ENCODE measurements around the gene AGAP3. TPM values are rescaled to one million over a fixed set of nuclear protein-coding genes. Genes with fewer than 3 reads are reported as not detected.

The AGAP3 gene
- total RNA-seq, 2 donors from 2014 or later, result 50.8 to 79.2 TPM

GRCh38 chr7:151048911-151049463 lies 37.3 kb upstream of the AGAP3 start:
- no peaks in the 10 kb centered on the region for H3K9me3 ChIP-seq
- H3K27ac ChIP-seq, result no peak overlapping the region
- no peaks in the 10 kb centered on the region for H3K27me3 ChIP-seq
- no peak overlapping the region for H3K9ac ChIP-seq (ENCODE audit: low read depth in 2 of 2, low read length in 2 of 2)
- H3K4me3 ChIP-seq, result no peak overlapping the region
- TF ChIP-seq CTCF (IDR thresholded peaks at IDR 0.05), result no peak
- no peaks in the 10 kb centered on the region for H3K36me3 ChIP-seq
- DNase-seq, result no peak
- intact Hi-C loops (cut with DNase I), result no loop called here
- peaks cover 7% of the 10 kb centered on the region for H3K4me1 ChIP-seq

DNA sequence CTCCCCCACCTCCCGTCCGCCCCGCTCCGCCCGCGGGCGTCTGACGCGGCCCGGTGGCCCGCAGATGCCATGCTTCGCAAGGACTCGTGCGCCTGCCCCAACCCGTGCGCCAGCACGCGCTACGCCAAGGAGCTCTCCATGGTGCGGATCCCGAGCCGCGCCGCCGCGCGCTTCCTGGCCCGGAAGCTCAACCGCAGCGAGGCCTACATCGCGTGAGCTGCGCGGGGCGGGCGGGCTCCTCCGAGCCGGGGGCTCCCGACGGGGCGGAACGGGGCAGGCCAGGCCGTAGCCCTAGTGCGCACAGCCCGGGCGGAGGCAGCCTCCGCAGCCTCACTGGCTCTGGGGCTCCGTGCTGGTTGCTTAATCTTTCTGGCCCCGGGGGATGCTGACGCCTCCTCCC lies 35.2 kb upstream of the AGAP3 start:
- Histone ChIP-seq H3K4me1 (peaks cover 7% of the 10 kb centered on the region), H3K9ac (ENCODE audit: low read depth in 2 of 2, low read length in 2 of 2) (no peak overlapping the region), H3K36me3 (no peaks in the 10 kb centered on the region), H3K9me3 (no peaks in the 10 kb centered on the region), H3K4me3 (no peak overlapping the region), H3K27me3 (no peaks in the 10 kb centered on the region), H3K27ac (no peak overlapping the region)
- peak; percentile 45 for DNase-seq
- no peak for TF ChIP-seq CTCF (IDR thresholded peaks at IDR 0.05)
- intact Hi-C loops (cut with DNase I), result no loop called here

DNA sequence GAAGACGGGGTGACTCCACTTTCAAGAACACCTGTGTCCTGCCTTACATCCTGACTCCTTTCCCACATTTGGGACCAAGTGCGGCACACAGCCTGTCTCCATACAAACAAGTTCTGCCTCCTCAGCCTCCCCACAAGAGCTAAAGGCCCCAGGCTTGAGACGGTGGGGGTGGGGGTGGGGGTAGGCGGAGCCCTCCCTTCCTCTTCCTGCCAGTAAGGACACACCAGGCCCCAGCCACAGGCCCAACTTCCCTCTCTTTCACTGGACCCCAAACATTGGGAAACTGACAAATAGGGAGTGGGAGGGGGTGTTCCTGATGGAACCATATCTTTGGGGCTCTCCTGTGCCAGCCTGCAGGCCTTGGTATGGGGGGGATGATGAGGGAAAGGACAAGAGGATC lies 33.2 kb upstream of the AGAP3 start:
- Histone ChIP-seq H3K9me3 (no peaks in the 10 kb centered on the region), H3K9ac (ENCODE audit: low read depth in 2 of 2, low read length in 2 of 2) (no peak overlapping the region), H3K36me3 (no peaks in the 10 kb centered on the region), H3K4me1 (peaks cover 14% of the 10 kb centered on the region), H3K27me3 (no peaks in the 10 kb centered on the region), H3K27ac (no peak overlapping the region), H3K4me3 (no peak overlapping the region)
- DNase-seq, result no peak
- no peak for TF ChIP-seq CTCF (IDR thresholded peaks at IDR 0.05)
- intact Hi-C loops (cut with DNase I), result no loop called here

- Histone ChIP-seq H3K36me3 (no peaks in the 10 kb centered on the region), H3K4me1 (peaks cover 14% of the 10 kb centered on the region), H3K27me3 (no peaks in the 10 kb centered on the region), H3K9ac (ENCODE audit: low read depth in 2 of 2, low read length in 2 of 2) (no peak overlapping the region), H3K9me3 (no peaks in the 10 kb centered on the region), H3K4me3 (no peak overlapping the region), H3K27ac (no peak overlapping the region)
- DNase-seq, result no peak
- no peak for TF ChIP-seq CTCF (IDR thresholded peaks at IDR 0.05)
- intact Hi-C loops (cut with DNase I), result no loop called here
Observed at GRCh38 chr7:151053751-151054150, 32.5 kb upstream of the AGAP3 start.

DNA sequence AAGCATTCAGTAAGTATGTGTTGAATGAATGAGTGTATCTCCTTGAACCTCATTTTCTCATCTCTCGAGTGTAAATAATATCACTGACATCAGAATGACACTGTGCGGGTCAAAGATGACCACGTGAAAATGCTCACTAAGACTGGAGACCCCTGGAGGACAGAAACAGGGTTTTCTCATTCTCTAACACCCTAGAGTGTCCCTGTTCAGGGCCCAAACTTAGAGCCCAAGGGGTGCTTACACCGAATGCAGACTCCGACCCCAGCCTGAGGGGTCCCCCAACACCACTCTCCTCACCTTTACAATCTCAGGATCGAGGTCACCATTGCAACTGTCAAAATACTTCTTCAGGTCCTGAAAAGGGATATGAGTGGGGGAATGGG lies 30.0 kb upstream of the AGAP3 start:
- peaks cover 20% of the 10 kb centered on the region for H3K4me1 ChIP-seq
- no peak for TF ChIP-seq CTCF (IDR thresholded peaks at IDR 0.05)
- intact Hi-C loops (cut with DNase I), result no loop called here

More for the DNA sequence above, 30.0 kb upstream of the AGAP3 start:
- Histone ChIP-seq H3K9me3 (no peaks in the 10 kb centered on the region), H3K36me3 (no peaks in the 10 kb centered on the region), H3K4me3 (no peak overlapping the region), H3K27ac (no peak overlapping the region), H3K9ac (ENCODE audit: low read depth in 2 of 2, low read length in 2 of 2) (no peak overlapping the region), H3K27me3 (no peaks in the 10 kb centered on the region)
- DNase-seq, result no peak

All from colonic mucosa (tissue), 4 donors.